ENCODE results near the gene SLC6A6.

SLC6A6 gene

GRCh38 chr3:14430706-14431451, 28.5 kb downstream of the SLC6A6 start:
- no peak overlapping the region for H3K4me2 ChIP-seq (ENCODE audit: low read length)
- no peak overlapping the region for H3K9ac ChIP-seq
- H2AFZ ChIP-seq = no peak overlapping the region
- no peaks in the 10 kb centered on the region for H3K79me2 ChIP-seq
- TF ChIP-seq CTCF (IDR thresholded peaks at IDR 0.05) = no peak
- no peaks in the 10 kb centered on the region for H3K36me3 ChIP-seq (ENCODE audit: control insufficient read depth, insufficient read depth, low read length)
- H3K4me3 ChIP-seq (ENCODE audit: low read depth, low read length) = no peak overlapping the region
- no peak overlapping the region for H3K27ac ChIP-seq
- H3K4me1 ChIP-seq = peaks cover 12% of the 10 kb centered on the region
- no peaks in the 10 kb centered on the region for H3K9me3 ChIP-seq (ENCODE audit: control insufficient read depth, low read length)
- H3K27me3 ChIP-seq (ENCODE audit: control insufficient read depth, insufficient read depth, low read length) = no peaks in the 10 kb centered on the region

DNA sequence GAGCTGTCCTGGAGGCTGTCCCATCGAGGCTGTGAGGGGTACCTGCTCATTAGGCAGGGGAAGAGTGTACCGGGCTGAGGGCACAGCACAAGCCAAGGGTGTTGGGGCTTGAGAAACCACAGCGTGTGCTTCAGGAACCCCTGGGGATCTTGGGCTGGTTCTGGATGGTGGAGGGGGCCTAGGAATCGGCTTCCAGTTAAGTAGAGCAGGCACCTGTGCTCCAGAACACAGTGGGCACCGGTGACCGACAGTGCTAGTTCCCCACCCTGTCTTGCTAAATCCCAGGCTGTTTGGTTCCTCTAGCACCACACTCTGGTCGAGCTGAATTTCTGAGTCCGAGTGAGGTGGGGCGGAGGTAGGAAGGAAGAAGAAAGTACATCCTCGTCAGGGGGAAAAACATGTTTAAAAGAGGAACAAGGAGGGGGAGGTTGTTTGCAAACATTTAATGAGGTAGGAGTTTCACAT, 29.1 kb downstream of the SLC6A6 start:
- Histone ChIP-seq H3K4me3 (ENCODE audit: low read depth, low read length) (no peak overlapping the region), H3K4me2 (ENCODE audit: low read length) (no peak overlapping the region), H3K4me1 (peaks cover 12% of the 10 kb centered on the region), H2AFZ (no peak overlapping the region), H3K9me3 (ENCODE audit: control insufficient read depth, low read length) (no peaks in the 10 kb centered on the region), H3K9ac (no peak overlapping the region), H3K79me2 (no peaks in the 10 kb centered on the region), H3K27me3 (ENCODE audit: control insufficient read depth, insufficient read depth, low read length) (no peaks in the 10 kb centered on the region), H3K27ac (peak overlapping the region; percentile 40), H3K36me3 (ENCODE audit: control insufficient read depth, insufficient read depth, low read length) (no peaks in the 10 kb centered on the region)
- TF ChIP-seq CTCF (IDR thresholded peaks at IDR 0.05) = no peak

GRCh38 chr3:14431917-14432834, 29.8 kb downstream of the SLC6A6 start:
- no peaks in the 10 kb centered on the region for H3K27me3 ChIP-seq (ENCODE audit: control insufficient read depth, insufficient read depth, low read length)
- H3K9ac ChIP-seq = no peak overlapping the region
- H3K4me3 ChIP-seq (ENCODE audit: low read depth, low read length) = no peak overlapping the region
- peak overlapping the region; percentile 48 for H2AFZ ChIP-seq
- no peaks in the 10 kb centered on the region for H3K36me3 ChIP-seq (ENCODE audit: control insufficient read depth, insufficient read depth, low read length)
- peak overlapping the region; percentile 40 for H3K27ac ChIP-seq
- TF ChIP-seq CTCF (IDR thresholded peaks at IDR 0.05) = no peak
- no peaks in the 10 kb centered on the region for H3K79me2 ChIP-seq
- no peaks in the 10 kb centered on the region for H3K9me3 ChIP-seq (ENCODE audit: control insufficient read depth, low read length)
- no peak overlapping the region for H3K4me2 ChIP-seq (ENCODE audit: low read length)
- H3K4me1 ChIP-seq = peaks cover 12% of the 10 kb centered on the region

GRCh38 chr3:14433106-14433505, 30.7 kb downstream of the SLC6A6 start:
- H3K4me3 ChIP-seq (ENCODE audit: low read depth, low read length) = no peak overlapping the region
- H3K4me1 ChIP-seq = peaks cover 12% of the 10 kb centered on the region
- H3K9me3 ChIP-seq (ENCODE audit: control insufficient read depth, low read length) = no peaks in the 10 kb centered on the region
- H3K79me2 ChIP-seq = no peaks in the 10 kb centered on the region
- H3K27ac ChIP-seq = no peak overlapping the region
- H3K27me3 ChIP-seq (ENCODE audit: control insufficient read depth, insufficient read depth, low read length) = no peaks in the 10 kb centered on the region
- H3K36me3 ChIP-seq (ENCODE audit: control insufficient read depth, insufficient read depth, low read length) = no peaks in the 10 kb centered on the region
- TF ChIP-seq CTCF (IDR thresholded peaks at IDR 0.05) = no peak
- no peak overlapping the region for H2AFZ ChIP-seq
- H3K9ac ChIP-seq = no peak overlapping the region
- H3K4me2 ChIP-seq (ENCODE audit: low read length) = no peak overlapping the region
